ENCODE results near the gene CEP89.
"Not testable (repeated sequence)": the region's sequence is repeated elsewhere in the genome, so short reads cannot be mapped to it uniquely, and the experiment has no call there.

Gene CEP89

DNA sequence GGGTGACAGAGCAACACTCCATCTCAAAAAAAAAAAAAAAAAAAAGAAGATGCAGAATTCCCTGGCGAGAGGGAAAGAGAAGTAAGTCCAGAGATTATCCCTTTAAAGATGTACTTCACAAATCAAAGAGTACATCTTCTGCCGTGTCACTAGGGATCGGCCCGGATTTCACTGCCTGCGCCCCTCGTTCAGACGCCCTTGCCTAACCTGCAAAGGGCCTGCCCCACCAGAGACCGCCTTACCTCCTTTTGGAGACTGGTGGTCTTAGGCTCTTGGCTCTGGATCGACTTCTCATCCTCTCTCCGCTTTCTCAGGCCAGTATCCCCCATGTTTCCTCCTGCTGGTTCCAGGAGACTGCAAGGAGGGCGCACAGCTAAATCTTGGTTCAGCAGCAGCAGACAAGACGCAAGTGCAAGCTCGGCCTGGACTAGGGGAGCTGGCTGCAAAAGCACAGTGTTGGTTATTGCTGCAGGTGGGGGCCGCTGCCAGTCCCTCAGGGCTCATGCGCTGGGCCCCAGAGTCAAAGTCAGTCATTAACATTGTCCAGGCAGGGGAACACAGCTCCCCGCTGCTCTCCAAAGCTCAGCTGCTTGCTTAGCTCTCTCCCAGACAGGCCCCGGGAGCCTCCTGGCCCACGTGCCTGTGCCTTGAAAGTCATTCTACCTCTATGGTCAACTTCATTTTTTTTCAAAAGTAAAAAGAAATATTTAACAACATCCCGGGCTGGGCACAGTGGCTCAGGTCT, 103.4 kb downstream of the CEP89 start:
- no peak for DNase-seq

DNA sequence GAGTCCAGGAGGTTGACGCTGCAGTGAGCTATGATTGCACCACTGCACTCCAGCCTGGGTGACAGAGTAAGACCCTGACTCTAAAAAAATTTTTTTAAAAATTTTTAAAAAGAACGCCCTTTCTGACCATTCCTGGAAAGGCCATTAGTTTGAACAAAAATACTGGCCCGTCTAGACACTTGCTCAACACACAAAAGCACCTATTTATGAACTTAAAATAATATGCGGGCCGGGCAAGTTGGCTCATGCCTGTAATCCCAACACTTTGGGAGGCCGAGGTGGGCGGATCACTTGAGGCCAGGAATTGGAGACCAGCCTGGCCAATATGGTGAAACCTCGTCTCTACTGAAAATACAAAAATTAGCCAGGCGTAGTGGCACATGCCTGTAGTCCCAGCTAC, 104.3 kb downstream of the CEP89 start:
- not testable (repeated sequence) for DNase-seq

DNA sequence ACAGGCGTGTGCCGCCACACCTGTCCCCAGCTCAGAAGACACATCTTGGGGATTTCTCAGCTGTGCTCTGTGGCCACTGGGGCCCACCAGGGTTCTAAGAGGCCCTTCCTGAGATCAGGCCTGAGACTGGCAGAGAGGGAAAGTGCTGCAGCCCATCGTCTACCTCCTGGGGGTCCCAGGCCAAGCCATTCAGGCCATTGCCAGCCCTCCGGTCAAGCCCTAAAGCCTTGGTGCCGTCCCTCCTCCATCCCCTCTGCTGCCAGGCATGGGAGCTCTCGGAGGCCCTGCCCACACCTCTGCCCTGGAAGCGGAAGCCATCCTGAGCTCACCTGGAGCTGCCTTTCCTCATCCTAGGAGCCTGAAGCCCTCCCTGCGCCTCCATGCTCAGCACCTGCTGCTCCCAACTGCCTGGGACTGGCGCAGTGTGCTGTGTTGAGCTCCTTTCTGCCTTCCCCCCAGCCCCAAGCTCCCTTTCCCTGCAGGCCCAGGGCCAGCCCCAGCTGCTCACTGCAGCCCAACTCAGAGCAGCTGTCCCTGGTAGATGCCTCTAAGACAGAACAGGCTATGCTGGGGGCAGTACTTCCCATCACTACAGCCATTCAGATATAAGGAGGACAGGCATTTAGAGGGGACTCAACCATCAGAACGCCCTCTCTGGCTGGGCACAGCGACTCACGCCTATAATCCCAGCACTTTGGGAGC, 105.0 kb downstream of the CEP89 start:
- DNase-seq, result no peak

DNA sequence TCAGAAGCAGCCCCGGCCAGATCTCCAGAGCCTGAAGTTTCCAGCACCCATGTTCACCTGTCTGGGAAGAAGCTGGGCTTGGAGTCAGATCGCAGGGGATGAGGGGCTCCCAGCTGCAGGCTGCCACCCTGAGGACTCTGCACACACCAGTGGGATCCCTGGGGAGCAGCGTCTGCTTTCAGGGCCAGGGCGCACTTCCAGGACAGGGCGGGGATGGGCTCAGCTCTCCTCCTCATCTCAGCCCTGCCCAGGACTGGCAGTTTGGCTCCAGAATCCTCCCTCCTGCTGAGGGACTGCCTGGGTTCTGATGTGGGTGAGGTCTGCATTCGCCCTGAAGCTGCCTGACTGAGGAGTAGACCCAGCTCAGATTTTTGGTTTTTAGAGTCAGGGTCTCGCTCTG, 105.7 kb downstream of the CEP89 start:
- DNase-seq, result no peak

DNA sequence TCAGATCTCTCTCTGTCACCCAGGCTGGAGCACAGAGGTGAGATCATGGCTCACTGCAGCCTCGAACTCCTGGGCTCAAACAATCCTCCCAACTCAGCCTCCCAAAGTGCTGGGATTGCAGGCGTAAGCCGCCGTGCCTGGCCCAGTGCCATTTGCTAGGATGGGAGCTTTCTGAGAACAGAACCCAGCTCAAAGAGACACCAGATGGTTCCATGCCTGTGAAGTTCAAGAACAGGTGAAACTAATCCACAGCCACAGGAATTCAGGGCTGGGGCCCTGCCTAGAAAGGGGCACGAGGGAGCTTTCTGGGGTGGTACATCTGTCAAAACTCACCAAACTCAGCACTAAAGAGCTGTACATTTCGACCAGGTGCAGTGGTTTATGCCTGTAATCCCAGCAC, 106.4 kb downstream of the CEP89 start:
- no peak for DNase-seq

DNA sequence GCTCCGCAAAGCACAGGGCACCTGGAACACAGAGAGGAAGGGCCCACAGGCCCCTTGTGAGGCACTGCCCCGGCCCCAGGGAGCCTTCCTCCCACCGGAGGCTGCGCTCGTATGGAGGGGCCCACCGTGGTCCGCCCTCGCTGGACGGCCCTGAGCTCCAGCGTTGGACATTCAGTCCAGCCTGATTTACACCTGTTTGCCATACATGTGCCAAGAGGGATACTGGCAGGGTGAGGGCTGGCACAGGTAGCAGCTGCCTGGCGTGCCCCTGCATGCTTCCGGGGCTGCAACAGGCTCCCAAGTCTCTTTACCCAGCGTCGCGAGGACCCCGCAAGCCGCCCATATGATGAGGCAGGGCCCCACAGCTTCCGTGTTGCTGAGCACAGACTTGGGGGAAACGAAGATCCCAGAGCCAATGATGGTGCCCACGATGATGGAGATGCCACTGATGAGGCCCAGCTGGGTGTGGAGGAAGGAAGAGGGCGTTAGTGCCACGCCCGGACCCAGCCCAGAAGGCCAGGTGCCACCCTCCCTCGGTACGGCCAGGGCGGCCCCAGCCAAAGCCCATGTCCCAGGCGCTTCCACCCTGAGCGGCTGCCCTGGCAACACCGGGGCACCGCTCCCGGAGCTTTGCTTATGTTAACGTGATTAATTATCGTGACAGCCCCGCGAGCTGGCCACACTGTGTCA, 107.3 kb downstream of the CEP89 start:
- DNase-seq, result no peak

DNA sequence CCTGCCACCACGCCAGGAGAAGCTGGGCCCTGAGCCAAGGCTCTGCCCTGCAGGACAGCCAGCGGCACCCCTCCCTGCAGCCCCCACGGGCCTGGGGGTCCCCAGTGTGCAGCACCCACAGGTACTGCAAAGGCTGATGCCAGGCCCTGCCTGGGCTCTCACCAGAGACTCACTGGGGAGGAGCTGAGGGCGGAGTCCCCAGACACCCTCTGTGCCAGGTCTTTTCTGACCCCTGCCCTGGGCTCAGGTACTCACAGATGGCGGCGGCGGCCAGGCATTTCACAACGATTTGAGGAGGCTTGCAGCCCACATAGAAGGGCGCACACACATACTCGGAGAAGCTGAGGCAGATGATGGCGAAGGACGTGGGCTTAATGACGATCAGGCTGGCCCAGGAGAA, 107.9 kb downstream of the CEP89 start:
- DNase-seq, result no peak

DNA sequence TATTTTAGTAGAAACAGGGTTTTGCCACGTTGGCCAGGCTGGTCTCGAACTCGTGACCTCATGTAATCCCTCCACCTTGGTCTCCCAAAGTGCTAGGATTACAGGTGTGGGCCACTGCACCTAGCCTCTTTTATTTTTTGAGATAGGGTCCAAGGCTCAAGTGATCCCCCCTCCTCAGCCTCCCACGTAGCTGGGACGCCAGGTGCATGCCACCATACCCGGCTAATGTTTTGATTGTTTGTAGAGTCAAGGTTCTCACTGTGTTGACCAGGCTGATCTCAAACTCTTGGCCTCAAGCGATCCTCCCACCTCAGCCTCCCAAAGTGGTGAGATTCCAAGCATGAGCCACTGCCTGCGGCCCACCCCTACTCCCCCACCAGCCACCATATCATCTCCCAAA, 108.5 kb downstream of the CEP89 start:
- no peak for DNase-seq

DNA sequence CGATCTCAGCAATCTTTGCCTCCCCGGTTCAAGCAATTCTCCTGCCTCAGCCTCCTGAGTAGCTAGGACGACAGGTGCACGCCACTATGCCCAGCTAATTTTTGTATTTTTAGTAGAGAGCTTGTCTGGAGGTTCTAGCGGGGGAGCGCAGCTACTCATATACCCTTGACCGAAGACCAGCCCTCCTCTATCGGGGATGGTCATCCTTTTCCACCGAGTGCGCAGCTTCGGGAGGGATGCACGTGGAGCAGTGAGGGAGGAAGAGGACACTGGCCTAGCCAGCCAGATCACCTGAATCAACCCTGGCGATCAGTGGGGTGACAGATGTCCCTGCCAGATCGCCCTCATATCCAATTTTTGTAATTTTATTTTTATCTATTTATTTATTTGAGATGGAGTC, 109.0 kb downstream of the CEP89 start:
- no peak for DNase-seq

DNA sequence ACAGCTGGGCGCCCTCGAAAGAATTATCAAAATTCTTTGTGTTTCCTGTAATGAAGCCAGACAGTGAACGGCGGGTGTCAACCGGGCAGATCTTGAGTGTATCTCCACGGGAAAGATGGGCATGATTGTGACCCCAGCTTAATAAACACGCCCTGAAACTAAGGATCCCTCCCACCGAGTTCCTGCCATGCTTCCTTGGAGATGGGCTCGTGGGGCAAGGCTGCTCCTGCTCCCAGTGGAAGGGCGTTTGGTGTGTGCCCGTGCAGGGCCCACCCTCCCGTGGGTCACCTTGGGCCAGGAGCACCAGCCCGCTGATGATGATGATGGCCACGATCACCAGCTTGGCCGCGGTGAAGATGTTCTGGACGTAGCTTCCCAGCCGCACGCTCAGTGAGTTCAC, 109.6 kb downstream of the CEP89 start:
- DNase-seq, result no peak

DNA sequence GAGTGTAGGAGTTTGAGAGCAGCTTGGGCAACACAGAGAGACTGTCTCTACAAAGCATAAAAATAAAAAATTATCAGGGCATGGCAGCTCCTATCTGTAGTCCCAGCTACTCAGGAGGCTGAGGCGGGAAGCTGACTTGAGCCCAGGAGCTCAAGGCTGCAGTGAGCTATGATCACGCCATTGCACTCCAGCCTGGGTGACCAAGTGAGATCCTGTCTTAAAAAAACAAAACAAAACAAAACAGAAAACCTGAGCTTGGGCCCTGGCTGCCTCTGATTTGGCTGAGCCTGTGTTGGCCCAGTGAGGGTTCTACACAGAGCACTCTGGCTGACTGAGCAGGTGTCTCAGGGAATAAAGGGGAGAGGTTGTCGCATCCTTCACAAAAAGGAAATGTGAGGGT, 110.2 kb downstream of the CEP89 start:
- no peak for DNase-seq

DNA sequence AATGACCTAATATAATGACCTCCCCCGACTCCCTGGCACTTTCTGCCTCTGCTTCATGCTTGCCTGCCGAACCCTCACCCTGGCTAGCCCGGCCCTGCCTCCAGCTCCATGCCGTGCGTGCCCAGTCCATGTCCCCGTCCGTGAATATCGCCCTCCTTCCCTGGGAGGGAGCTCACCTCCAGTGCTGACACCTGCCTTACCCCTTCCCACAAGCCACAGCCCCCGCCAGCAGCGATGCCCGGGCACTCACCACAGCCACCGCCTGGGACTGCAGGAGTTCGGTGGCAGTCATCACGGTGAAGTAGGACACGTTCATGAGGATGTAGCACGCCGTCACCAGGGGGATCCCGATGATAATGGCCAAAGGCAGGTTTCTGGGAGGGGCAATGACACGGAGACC, 112.2 kb downstream of the CEP89 start:
- DNase-seq, result no peak

DNA sequence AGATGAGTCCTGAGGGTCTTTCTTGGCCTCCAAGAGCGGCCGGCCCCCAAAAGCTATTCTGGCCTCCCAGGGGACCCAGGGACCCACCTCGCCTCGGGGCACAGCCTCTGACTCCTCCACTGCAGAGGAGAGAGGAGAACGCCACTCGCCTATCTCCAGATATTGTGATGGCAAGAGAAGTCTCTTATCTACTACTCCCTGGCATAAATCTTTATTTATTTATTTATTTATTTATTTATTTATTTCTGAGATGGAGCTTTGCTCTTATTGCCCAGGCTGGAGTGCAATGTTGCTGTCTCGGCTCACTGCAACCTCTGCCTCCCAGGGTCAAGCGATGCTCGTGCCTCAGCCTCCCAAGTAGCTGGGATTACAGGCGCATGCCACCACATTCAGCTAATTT, 113.2 kb downstream of the CEP89 start:
- DNase-seq, result no peak

DNA sequence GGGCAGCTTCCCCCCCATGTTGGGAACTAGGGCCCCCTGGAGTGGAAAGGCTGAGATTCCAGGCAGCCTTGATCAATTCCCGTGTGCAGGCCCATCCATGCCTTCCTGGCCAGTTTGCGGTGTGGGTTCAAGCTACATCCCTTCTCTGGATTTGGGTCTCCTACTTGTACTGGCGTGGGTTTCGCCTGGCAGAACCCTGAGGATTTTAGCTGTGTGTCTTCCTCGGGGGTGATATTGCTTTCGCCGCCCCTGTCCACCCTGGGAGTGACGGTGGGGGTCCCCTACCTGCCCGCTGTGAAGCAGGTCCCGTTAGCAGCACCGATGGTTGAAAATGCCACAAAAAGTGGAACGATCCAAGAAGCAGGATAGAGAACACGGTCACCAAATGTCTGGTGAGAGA, 113.6 kb downstream of the CEP89 start:
- DNase-seq, result no peak

DNA sequence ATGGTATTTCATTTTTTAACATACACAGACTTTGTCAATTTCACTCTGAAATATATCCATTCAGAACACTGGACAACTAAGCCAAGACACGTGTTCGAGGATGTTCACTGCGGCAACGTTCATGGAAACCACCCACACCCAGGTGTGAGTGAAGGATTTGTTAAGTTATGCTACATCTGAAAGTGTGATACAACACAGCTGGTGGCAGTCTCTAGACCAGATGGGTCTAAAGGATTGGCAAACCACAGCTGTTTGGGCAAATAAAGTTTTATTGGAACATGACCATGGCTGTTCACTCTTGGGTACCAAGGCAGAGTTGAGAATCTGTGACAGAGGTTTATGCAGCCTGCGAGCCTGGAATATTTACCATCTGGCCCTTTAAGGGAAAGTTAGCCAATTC, 114.2 kb downstream of the CEP89 start:
- no peak for DNase-seq

DNA sequence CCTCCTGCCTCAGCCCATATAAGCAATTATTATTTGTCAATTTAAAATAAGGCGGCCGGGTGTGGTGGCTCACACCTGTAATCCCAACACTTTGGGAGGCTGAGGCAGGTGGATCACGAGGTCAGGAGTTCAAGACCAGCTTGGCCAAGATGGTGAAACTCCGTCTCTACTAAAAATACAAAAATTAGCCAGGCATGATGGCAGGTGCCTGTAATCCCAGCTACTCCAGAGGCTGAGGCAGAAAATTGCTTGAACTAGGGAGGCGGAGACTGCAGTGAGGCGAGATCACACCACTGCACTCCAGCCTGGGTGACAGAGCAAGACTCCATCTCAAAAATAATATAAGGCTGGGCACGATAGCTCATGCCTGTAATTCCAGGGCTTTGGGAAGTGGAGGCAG, 114.9 kb downstream of the CEP89 start:
- not testable (repeated sequence) for DNase-seq

DNA sequence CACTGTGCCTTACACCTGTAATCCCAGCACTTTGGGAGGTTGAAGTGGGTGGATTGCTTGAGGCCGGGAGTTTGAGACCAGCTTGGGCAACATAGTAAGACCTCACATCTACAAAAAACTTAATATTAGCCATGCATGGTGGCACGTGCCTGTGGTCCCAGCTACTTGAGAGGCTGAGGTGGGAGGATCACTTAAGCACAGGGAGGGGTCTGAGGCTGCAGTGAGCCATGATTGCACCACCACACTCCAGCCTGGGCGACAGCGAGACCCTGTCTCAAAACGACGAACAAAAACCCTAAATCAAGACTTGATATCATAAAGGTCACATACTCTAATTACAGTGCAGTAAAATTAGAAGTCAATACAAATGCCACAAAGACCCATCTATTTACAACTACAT, 119.5 kb downstream of the CEP89 start:
- no peak for DNase-seq

DNA sequence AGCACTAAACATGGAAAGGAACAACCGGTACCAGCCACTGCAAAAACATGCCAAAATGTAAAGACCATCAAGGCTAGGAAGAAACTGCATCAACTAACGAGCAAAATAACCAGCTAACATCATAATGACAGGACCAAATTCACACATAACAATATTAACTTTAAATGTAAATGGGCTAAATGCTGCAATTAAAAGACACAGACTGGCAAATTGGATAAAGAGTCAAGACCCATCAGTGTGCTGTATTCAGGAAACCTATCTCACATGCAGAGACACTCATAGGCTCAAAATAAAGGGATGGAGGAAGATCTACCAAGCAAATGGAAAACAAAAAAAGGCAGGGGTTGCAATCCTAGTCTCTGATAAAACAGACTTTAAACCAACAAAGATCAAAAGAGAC, 123.7 kb downstream of the CEP89 start:
- DNase-seq, result not testable (repeated sequence)

DNA sequence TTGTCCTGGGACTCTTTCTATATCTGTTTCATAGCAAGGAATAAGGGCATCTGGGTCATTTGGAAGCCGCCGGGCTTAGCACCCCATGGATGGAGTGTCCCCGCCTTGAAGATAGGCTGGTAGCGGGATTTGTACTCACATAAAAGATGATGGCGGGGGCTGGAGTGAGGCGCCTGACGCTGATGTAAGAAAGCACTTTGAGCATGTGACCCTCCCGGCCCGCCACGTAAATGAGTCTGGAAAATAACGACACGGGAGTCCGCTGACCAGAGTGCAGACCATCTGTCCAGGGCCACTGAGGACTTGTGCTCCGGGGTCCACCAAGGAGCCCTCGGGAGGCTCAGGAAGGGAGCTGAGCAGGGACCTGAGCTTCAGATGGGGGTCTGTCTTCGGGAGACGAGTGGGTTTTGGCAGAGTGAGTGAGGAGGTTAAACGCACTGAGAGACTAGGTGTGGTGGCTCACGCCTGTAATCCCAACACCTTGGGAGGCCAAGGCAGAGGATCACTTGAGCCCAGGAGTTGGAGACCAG, 128.0 kb downstream of the CEP89 start:
- DNase-seq, result no peak

DNA sequence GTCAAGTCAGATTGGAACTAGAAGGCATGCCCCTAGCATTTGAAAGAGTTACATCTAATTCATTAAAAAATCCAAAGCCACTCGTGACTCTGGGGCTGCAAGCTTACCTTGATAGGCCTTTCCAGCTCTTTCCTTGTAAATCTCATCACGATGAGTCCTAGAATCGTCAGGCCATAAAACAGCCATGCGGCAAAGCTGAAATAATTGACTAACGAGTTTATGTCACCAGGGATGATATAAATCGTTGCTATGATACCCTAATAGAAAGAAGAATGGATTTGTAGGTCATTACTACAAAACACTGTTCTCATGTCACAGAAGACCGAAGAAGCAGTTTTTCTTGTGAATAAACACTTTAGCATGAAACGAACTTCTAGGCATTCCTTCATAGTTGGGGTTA, 129.7 kb downstream of the CEP89 start:
- DNase-seq, result no peak

DNA sequence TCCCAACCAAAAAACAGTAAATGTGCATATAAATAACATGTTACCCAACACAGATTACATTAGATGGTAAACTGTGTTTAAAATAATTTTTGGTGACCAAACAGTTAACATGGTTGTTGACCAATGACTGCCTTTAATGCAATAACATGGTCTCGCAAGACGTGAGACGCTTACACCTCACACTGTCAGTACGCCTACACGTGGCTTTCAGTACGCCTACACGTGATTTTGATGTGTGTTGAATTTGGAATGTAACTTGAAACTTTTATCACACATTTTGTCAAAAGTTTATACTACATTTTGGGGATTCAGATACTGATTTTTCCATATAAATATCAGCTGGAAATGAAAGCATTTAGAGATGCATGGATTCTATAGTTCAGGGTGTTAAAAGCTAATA, 134.2 kb downstream of the CEP89 start:
- DNase-seq, result no peak

DNA sequence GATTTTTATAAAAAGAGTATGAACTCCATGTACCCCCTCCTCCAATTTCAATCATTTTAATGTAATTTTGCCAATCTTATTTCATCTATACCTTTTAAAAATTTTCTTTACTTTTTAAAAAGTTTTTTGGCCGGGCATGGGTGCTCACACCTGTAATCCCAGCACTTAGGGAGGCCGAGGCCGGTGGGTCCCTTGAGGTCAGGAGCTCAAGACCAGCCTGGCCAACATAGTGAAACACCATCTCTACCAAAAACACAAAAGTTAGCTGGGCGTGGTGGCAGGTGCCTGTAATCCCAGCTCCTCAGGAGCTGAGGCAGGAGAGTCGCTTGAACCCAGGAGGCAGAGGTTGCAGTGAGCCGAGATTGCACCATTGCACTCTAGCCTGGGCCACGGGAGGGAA, 138.4 kb downstream of the CEP89 start:
- DNase-seq, result not testable (repeated sequence)

DNA sequence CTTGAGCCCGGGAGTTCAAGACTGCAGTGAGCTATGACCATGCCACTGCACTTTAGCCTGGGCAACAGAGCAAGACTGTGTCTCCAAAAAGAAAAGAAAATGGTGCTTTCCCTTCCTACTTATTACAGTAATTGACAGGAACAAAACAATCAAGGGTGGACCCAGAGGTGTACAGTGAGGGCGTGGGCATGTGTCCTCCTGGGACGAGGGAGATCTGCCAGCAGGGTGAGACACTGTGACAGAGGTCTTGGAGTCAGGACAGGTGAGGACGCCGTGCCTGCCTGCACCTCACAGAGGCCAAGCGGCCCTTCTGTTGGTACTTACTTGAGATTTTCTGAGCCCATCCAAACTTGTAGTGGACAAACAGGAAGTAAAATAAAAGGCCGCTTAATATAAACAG, 138.9 kb downstream of the CEP89 start:
- DNase-seq, result not testable (repeated sequence)

DNA sequence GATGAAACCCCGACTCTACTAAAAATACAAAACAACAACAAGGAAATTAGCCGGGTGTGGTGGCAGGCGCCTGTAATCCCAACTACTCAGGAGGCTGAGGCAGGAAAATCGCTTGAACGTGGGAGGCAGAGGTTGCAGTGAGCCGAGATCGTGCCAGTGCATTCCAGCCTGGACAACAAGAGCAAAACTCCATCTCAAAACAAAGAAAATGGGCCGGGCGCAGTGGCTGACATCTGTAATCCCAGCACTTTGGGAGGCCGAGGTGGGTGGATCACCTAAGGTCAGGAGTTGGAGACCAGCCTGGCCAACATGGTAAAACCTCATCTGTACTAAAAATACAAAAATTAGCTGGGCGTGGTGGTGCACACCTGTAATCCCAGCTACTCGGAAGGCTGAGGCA, 139.7 kb downstream of the CEP89 start:
- DNase-seq, result not testable (repeated sequence)

All from NCI-H510A (cell line).